Measurements from ENCODE around the gene NUP210. TPM values are rescaled to one million over a fixed set of nuclear protein-coding genes. Genes with fewer than 3 reads are reported as not detected.

NUP210 gene
- polyA plus RNA-seq (2012; ENCODE audit: insufficient read length, low read depth), result not detected

- TF ChIP-seq REST (IDR thresholded peaks at IDR 0.05; ENCODE audit: insufficient read depth in 1 of 2, low read depth in 2 of 2, low read length in 2 of 2), result no peak
- TF ChIP-seq POLR2AphosphoS5 (IDR thresholded peaks at IDR 0.05; ENCODE audit: low read depth, low read length), result no peak
- TF ChIP-seq TAF1 (IDR thresholded peaks at IDR 0.05; ENCODE audit: borderline replicate concordance, insufficient read depth, low read length), result no peak
- no peak for TF ChIP-seq SIN3A (IDR thresholded peaks at IDR 0.05; ENCODE audit: borderline replicate concordance, insufficient read depth, low read length)
- TF ChIP-seq FOXP2 (optimal IDR thresholded peaks at IDR 0.05; ENCODE audit: borderline replicate concordance, extremely low read depth, extremely low read length, insufficient read depth), result no peak
Observed at GRCh38 chr3:13420045-13420830, at the start of gene NUP210. TSS of gene NUP210 (minus strand) at chr3:13420322. CDS start at chr3:13420226, 96 bp downstream.

GRCh38 chr3:13466781-13467180, 46.7 kb upstream of the NUP210 start:
- TF ChIP-seq POLR2AphosphoS5 (IDR thresholded peaks at IDR 0.05; ENCODE audit: low read depth, low read length) (no peak), FOXP2 (optimal IDR thresholded peaks at IDR 0.05; ENCODE audit: borderline replicate concordance, extremely low read depth, extremely low read length, insufficient read depth) (no peak), SIN3A (IDR thresholded peaks at IDR 0.05; ENCODE audit: borderline replicate concordance, insufficient read depth, low read length) (no peak), TAF1 (IDR thresholded peaks at IDR 0.05; ENCODE audit: borderline replicate concordance, insufficient read depth, low read length) (no peak), REST (IDR thresholded peaks at IDR 0.05; ENCODE audit: insufficient read depth in 1 of 2, low read depth in 2 of 2, low read length in 2 of 2) (no peak)

GRCh38 chr3:13465236-13465873, 45.2 kb upstream of the NUP210 start:
- no peak for TF ChIP-seq TAF1 (IDR thresholded peaks at IDR 0.05; ENCODE audit: borderline replicate concordance, insufficient read depth, low read length)
- TF ChIP-seq REST (IDR thresholded peaks at IDR 0.05; ENCODE audit: insufficient read depth in 1 of 2, low read depth in 2 of 2, low read length in 2 of 2), result no peak
- TF ChIP-seq FOXP2 (optimal IDR thresholded peaks at IDR 0.05; ENCODE audit: borderline replicate concordance, extremely low read depth, extremely low read length, insufficient read depth), result no peak

GRCh38 chr3:13463618-13464400, 43.7 kb upstream of the NUP210 start:
- TF ChIP-seq REST (IDR thresholded peaks at IDR 0.05; ENCODE audit: insufficient read depth in 1 of 2, low read depth in 2 of 2, low read length in 2 of 2), result no peak

Data from PFSK-1 (cell line).